ENCODE results near the gene LAPTM5. TPM values are rescaled to one million over a fixed set of nuclear protein-coding genes. Genes with fewer than 3 reads are reported as not detected.

Gene LAPTM5
- total and polyA plus RNA-seq, 2 of the 13 experiments (the other 11 are each of a cell fraction or from before 2014, with no cell fraction given): 0.41 to 0.86 TPM

- no peak for TF ChIP-seq HIC2 (CRISPR knock-in tag; IDR thresholded peaks at IDR 0.05; ENCODE audit: low read depth)
- no peak for TF ChIP-seq SIX4 (CRISPR knock-in tag; IDR thresholded peaks at IDR 0.05)
Observed at GRCh38 chr1:30694280-30695175, 63.0 kb downstream of the LAPTM5 start (continued).

GRCh38 chr1:30693822-30694221, 63.8 kb downstream of the LAPTM5 start:
- Histone ChIP-seq H3K9me3 (ENCODE audit: low read length) (no peaks in the 10 kb centered on the region), H3K4me2 (ENCODE audit: low read depth, low read length) (no peak overlapping the region), H3K4me1 (ENCODE audit: insufficient read depth, low read length) (no peaks in the 10 kb centered on the region), H3K4me3 (replicated peaks in 1 of 3; ENCODE audit: insufficient read depth in 1 of 3, low read depth in 2 of 3, low read length in 3 of 3) (no peak overlapping the region), H3K27me3 (ENCODE audit: control insufficient read depth in 1 of 2, insufficient read depth in 2 of 2, low read length in 2 of 2) (peaks cover 5 to 14% of the 10 kb centered on the region in 2 experiments; a peak in 3 of 5 replicates), H3K9ac (ENCODE audit: insufficient read depth, low read depth, low read length) (no peak overlapping the region), H4K20me1 (ENCODE audit: insufficient read depth, low read length) (no peaks in the 10 kb centered on the region), H3K27ac (ENCODE audit: extremely low read length, insufficient read depth, low read length) (no peak overlapping the region), H3K36me3 (replicated peaks in 1 of 2; ENCODE audit: control insufficient read depth in 1 of 2, insufficient read depth in 2 of 2, low read length in 2 of 2) (no peaks in the 10 kb centered on the region), H3K79me2 (ENCODE audit: insufficient read depth, low read length) (no peaks in the 10 kb centered on the region), H2AFZ (ENCODE audit: low read length) (no peak overlapping the region)
- ATAC-seq (no peak), FAIRE-seq (no peak), DNase-seq (ENCODE audit: low spot score) (no peak)
- CTCF ChIA-PET (ENCODE audit: low intra/inter-chr PET ratio, low total read pairs): no interaction called here
- whole genome bisulfite sequencing (ENCODE audit: low lambda C conversion rate): 7% methylated on average over 3 of the region's 5 CpGs
- POLR2A ChIA-PET: no interaction called here
- in situ Hi-C loops (cut with HindIII; ENCODE audit: extremely low pct_ligation_motif_present, low pct_unique_long_range_greater_than_20kb) (loop anchor here (25.0 kb wide), 1 partner anchor 1357 kb away; no protein-coding TSS in a partner anchor), intact Hi-C loops (cut with micrococcal nuclease; ENCODE audit: unreplicated experiment) (no loop called here)
- no TSS peak for BruUV-seq (replicated peaks)
- TF ChIP-seq KDM5A (IDR thresholded peaks at IDR 0.05; ENCODE audit: borderline replicate concordance, low read length) (no peak), CENPX (CRISPR knock-in tag; IDR thresholded peaks at IDR 0.05) (no peak), NFIB (CRISPR knock-in tag; IDR thresholded peaks at IDR 0.05; ENCODE audit: borderline replicate concordance) (no peak), MED13 (CRISPR knock-in tag; IDR thresholded peaks at IDR 0.05) (no peak), ZNF235 (CRISPR knock-in tag; IDR thresholded peaks at IDR 0.05; ENCODE audit: borderline replicate concordance) (no peak), ZNF790 (CRISPR knock-in tag; IDR thresholded peaks at IDR 0.05; ENCODE audit: borderline replicate concordance) (no peak), NFKBIZ (CRISPR knock-in tag; IDR thresholded peaks at IDR 0.05) (no peak), ZNF547 (CRISPR knock-in tag; IDR thresholded peaks at IDR 0.05) (no peak), TRAFD1 (CRISPR knock-in tag; IDR thresholded peaks at IDR 0.05; ENCODE audit: borderline replicate concordance) (no peak)

Measured in HepG2 (cell line).